GM10248 (cell line): ENCODE measurements around the gene CXXC1.

Experiments used
- CTCF ChIA-PET: fragments of 300-600 bp; sonication (Branson Sonifier 250); formaldehyde crosslinking; extraction: SDS; loops from one replicate; lab custom pipeline; 2021; ENCODE audit warnings: antibody characterized with exemption; lab: Yijun Ruan, JAX
- POLR2A ChIA-PET: fragments of 350-650 bp; sonication (Branson Sonifier 250); formaldehyde crosslinking; extraction: SDS; loops from one replicate; lab custom pipeline; 2020; ENCODE audit warnings: antibody characterized with exemption; lab: Yijun Ruan, JAX
- DNase-seq: peaks from one replicate; pipeline ENCODE4 v3.0.0; 2012; ENCODE audit errors: extremely low spot score
- TF ChIP-seq, protein P1 (sequence below): IDR thresholded peaks from 2 replicates; pipeline ENCODE4 v1.5.1; 2012; ENCODE audit warnings: mild to moderate bottlenecking, low read depth; ENCODE audit errors: extremely low read depth, missing control alignments, control extremely low read depth

The CXXC1 gene

DNA sequence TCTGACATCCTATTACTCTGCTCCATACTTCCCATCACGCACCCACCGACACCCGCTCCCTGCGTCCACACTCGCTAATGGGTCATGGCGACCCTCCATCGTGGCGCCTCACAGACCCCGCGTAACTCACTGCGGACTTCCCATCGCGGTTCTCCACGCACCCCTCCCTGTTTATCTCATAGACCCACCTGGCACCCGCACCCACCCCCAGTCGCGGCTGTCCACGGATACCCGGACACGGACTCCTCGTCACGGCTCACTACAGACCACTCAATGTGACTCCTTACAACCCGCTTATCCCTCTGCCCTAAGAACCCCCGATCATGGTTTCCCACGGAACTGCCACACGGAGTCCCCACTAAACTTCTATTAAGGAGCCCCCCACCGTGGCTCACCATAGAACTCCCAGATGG lies 458 bp downstream of the CXXC1 start:
- ChIA-PET CTCF (no interaction called here), POLR2A (no interaction called here)
- TF ChIP-seq, protein P1, sequence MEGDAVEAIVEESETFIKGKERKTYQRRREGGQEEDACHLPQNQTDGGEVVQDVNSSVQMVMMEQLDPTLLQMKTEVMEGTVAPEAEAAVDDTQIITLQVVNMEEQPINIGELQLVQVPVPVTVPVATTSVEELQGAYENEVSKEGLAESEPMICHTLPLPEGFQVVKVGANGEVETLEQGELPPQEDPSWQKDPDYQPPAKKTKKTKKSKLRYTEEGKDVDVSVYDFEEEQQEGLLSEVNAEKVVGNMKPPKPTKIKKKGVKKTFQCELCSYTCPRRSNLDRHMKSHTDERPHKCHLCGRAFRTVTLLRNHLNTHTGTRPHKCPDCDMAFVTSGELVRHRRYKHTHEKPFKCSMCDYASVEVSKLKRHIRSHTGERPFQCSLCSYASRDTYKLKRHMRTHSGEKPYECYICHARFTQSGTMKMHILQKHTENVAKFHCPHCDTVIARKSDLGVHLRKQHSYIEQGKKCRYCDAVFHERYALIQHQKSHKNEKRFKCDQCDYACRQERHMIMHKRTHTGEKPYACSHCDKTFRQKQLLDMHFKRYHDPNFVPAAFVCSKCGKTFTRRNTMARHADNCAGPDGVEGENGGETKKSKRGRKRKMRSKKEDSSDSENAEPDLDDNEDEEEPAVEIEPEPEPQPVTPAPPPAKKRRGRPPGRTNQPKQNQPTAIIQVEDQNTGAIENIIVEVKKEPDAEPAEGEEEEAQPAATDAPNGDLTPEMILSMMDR = no peak
- no peak for DNase-seq

DNA sequence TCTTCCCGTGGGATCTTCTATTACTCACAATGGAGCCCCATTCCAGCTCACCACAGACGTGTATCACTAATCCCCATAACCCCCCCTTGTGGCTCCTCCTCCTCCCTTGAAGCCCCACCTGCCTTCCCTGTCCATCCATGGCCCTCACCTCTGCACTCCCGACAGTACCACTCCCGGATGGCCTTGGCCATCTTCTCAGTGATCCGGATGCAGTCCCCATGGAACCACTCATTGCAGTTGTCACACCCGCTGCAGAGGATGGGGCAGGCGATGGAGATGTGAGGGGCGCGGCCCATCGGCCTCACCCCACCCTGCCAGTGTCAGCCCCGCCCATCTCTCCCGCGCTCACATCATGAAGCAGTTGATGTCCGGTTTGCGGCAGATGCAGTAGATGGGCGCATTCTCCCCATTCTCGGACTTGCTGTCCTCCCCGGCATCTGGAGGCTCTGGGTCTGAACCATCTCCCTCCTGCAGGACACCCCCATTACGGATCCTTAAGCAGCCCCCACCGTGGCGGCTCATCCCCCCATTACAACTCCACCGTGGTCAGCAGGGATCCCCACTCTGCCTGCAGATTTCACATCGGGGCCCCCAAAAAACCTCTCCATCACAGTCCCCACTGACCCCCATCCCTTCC lies 983 bp downstream of the CXXC1 start:
- ChIA-PET POLR2A (no interaction called here), CTCF (interaction anchor here (1.7 kb wide), 1 partner anchor 71 kb away, joined by 5 read pairs; no protein-coding TSS in a partner anchor)
- no peak for DNase-seq
- TF ChIP-seq, protein P1 = no peak

- TF ChIP-seq, protein P1 = no peak
- CTCF ChIA-PET = interaction anchor here (1.7 kb wide), 1 partner anchor 72 kb away, joined by 5 read pairs; no protein-coding TSS in a partner anchor
- POLR2A ChIA-PET = no interaction called here
- DNase-seq = no peak
Measured at GRCh38 chr18:50285631-50286321, 1.7 kb downstream of the CXXC1 start.

- CTCF ChIA-PET = interaction anchor here (1.7 kb wide), 1 partner anchor 72 kb away, joined by 5 read pairs; no protein-coding TSS in a partner anchor
Measured at GRCh38 chr18:50285071-50285470, 2.4 kb downstream of the CXXC1 start.

DNA sequence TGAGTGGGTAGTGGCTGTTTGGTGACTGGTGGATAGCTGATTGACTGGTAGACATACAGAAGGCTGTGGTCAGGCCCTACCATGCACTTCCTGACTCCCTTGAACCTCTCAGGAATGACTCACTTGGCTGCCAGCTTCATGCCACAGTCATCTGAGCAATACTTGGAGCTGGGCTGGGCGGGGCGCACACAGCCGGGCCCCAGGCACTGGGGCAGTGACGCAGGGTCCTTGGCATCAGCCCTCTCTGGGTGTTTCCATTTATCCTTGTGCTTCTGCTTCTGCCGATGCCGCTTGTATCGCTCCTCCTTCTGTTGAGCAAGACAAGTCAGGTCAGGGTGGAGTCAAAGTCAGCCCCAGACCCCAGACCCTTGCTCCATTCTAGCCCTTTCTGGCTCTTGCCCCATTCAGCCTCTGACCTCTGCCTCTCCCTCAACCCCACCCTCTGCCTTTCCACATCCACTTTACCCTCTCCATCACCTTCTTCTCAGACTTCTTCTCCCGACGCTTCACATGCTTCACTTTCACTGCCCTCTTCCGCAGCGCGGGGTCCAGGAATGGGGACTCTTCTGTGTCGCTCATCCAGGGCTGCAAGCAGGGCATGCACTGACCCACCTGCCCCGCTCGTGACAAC lies 3.1 kb downstream of the CXXC1 start:
- TF ChIP-seq, protein P1 = no peak
- CTCF ChIA-PET = interaction anchor here (4.5 kb wide), 1 partner anchor 16 kb away, joined by 49 read pairs; no protein-coding TSS in a partner anchor
- POLR2A ChIA-PET = no interaction called here
- DNase-seq = no peak

More at GRCh38 chr18:50285071-50285470, 2.4 kb downstream of the CXXC1 start:
- DNase-seq = no peak
- TF ChIP-seq, protein P1 = no peak
- POLR2A ChIA-PET = no interaction called here

DNA sequence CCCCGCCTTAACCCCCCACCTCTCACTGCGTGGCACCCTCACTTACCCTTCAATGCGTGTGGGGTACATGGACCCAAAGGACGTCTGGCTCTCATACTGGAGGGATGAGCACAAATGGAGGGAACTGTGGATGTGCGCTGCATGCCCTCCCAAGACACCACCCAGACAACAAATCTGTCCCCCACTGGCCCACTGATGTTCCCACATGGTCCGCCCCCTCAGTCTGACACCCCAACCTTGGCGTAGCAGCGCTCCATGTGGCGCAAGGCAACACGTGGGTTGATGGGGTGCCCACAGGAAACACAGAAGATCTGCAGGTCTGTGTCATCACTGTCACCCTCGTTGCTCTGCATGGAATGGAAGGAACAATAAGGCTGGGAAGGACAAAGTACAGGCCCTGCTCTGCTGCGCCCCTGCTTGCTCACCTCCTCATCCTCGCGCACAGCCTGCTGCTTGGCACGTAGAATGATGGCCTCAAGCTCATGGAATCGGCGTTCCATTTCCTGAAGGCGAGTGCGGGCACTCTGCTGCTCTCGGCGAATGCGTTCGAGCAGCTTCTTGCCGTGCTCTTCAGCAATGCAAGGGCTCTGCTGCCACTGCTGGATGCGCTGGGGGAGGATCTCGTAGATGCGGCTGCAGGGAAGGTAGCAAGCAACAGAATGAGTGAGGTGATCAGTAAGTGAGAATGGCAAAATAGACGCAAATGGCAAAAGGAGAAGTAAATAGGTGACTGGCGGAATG lies 3.9 kb downstream of the CXXC1 start:
- TF ChIP-seq, protein P1 = no peak
- ChIA-PET CTCF (interaction anchor here (3.3 to 4.5 kb wide), 2 partner anchors 15 to 73 kb away, joined by 27 to 49 read pairs; no protein-coding TSS in a partner anchor), POLR2A (no interaction called here)
- DNase-seq = no peak
